Measurements from ENCODE around the gene FOXN3.

The FOXN3 gene

DNA sequence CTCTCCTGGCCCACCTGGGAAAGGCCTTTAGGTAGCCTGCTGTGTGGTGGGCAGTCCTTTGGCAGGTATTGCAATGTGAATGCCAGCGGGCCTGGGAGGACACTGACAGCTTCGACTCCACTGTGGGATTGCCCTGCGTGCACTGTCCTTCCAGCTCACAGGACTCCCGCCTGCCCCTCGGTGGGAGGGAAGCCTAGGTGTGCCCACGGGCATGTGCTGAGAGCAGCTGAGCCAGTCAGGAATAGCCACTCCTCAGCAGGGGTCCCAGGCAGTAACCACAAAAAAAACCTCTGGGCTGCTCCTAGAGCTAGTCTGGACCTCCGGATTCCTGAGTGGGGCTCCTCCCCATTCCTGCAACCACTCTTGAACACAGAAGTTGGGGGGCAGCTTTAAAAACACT is 278.2 kb downstream of the FOXN3 start:
- no peak overlapping the region for H3K4me3 ChIP-seq (ENCODE audit: insufficient read length, low read depth)
- H3K4me1 ChIP-seq (ENCODE audit: insufficient read depth, insufficient read length), result peaks cover 13% of the 10 kb centered on the region
- TF ChIP-seq SUZ12 (IDR thresholded peaks at IDR 0.05; ENCODE audit: extremely low read depth, insufficient read depth, insufficient read length) (no peak), YY1 (IDR thresholded peaks at IDR 0.05; ENCODE audit: insufficient read depth, insufficient read length) (no peak), ZNF274 (IDR thresholded peaks at IDR 0.05; ENCODE audit: low read depth, low read length) (no peak)
- peaks cover 13% of the 10 kb centered on the region; the same call in 1 of the 2 replicates for H3K9me3 ChIP-seq (ENCODE audit: insufficient read depth, low read length)
- no peaks in the 10 kb centered on the region for H3K27me3 ChIP-seq (ENCODE audit: insufficient read depth, insufficient read length)
- no peak for DNase-seq (ENCODE audit: low read depth, low spot score)
- no peaks in the 10 kb centered on the region for H3K36me3 ChIP-seq (ENCODE audit: insufficient read depth, insufficient read length, low read length)
- H3K9ac ChIP-seq (ENCODE audit: insufficient read length, low read depth), result no peak overlapping the region

GRCh38 chr14:89137526-89138163 is 279.4 kb downstream of the FOXN3 start:
- H3K27me3 ChIP-seq (ENCODE audit: insufficient read depth, insufficient read length), result no peaks in the 10 kb centered on the region
- no peak overlapping the region for H3K4me3 ChIP-seq (ENCODE audit: insufficient read length, low read depth)
- H3K9me3 ChIP-seq (ENCODE audit: insufficient read depth, low read length), result peaks cover 13% of the 10 kb centered on the region; the same call in 1 of the 2 replicates
- no peak for TF ChIP-seq YY1 (IDR thresholded peaks at IDR 0.05; ENCODE audit: insufficient read depth, insufficient read length)
- no peak for TF ChIP-seq ZNF274 (IDR thresholded peaks at IDR 0.05; ENCODE audit: low read depth, low read length)
- no peak for TF ChIP-seq SUZ12 (IDR thresholded peaks at IDR 0.05; ENCODE audit: extremely low read depth, insufficient read depth, insufficient read length)
- H3K4me1 ChIP-seq (ENCODE audit: insufficient read depth, insufficient read length), result peaks cover 13% of the 10 kb centered on the region
- no peak overlapping the region for H3K9ac ChIP-seq (ENCODE audit: insufficient read length, low read depth)
- DNase-seq (ENCODE audit: low read depth, low spot score), result no peak
- no peaks in the 10 kb centered on the region for H3K36me3 ChIP-seq (ENCODE audit: insufficient read depth, insufficient read length, low read length)

DNA sequence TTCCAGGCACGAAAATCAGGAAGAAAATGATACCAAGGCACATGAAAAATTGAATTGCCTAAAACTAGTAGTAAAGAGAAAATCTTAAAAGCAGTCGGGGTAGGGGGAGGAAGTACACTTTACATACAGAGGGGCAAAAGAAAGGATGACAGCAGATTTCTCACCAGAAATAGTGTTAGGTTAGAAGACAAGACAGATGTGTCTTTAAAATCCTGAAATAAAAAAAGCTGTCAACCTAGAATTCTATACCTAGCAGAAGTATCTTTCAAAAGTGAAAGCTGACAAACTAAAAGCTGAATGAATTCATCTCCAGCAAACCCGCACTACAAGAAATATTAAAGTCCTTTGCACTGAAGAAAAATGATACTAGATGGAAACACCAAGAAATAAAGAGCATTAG is 280.4 kb downstream of the FOXN3 start:
- TF ChIP-seq ZNF274 (IDR thresholded peaks at IDR 0.05; ENCODE audit: low read depth, low read length) (no peak), YY1 (IDR thresholded peaks at IDR 0.05; ENCODE audit: insufficient read depth, insufficient read length) (no peak), SUZ12 (IDR thresholded peaks at IDR 0.05; ENCODE audit: extremely low read depth, insufficient read depth, insufficient read length) (no peak)
- Histone ChIP-seq H3K4me1 (ENCODE audit: insufficient read depth, insufficient read length) (peaks cover 13% of the 10 kb centered on the region), H3K9ac (ENCODE audit: insufficient read length, low read depth) (no peak overlapping the region), H3K27me3 (ENCODE audit: insufficient read depth, insufficient read length) (no peaks in the 10 kb centered on the region), H3K9me3 (ENCODE audit: insufficient read depth, low read length) (peaks cover 13% of the 10 kb centered on the region; the same call in 1 of the 2 replicates), H3K36me3 (ENCODE audit: insufficient read depth, insufficient read length, low read length) (no peaks in the 10 kb centered on the region), H3K4me3 (ENCODE audit: insufficient read length, low read depth) (no peak overlapping the region)
- DNase-seq (ENCODE audit: low read depth, low spot score), result no peak

- H3K4me1 ChIP-seq (ENCODE audit: insufficient read depth, insufficient read length), result peaks cover 11% of the 10 kb centered on the region
- TF ChIP-seq SUZ12 (IDR thresholded peaks at IDR 0.05; ENCODE audit: extremely low read depth, insufficient read depth, insufficient read length) (no peak), ZNF274 (IDR thresholded peaks at IDR 0.05; ENCODE audit: low read depth, low read length) (no peak), YY1 (IDR thresholded peaks at IDR 0.05; ENCODE audit: insufficient read depth, insufficient read length) (no peak)
- no peaks in the 10 kb centered on the region for H3K27me3 ChIP-seq (ENCODE audit: insufficient read depth, insufficient read length)
- no peak for DNase-seq (ENCODE audit: low read depth, low spot score)
- no peak overlapping the region for H3K9ac ChIP-seq (ENCODE audit: insufficient read length, low read depth)
- no peaks in the 10 kb centered on the region for H3K36me3 ChIP-seq (ENCODE audit: insufficient read depth, insufficient read length, low read length)
- no peak overlapping the region for H3K4me3 ChIP-seq (ENCODE audit: insufficient read length, low read depth)
- peaks cover 13% of the 10 kb centered on the region; the same call in 1 of the 2 replicates for H3K9me3 ChIP-seq (ENCODE audit: insufficient read depth, low read length)
These were observed 282.4 kb downstream of the FOXN3 start for GRCh38 chr14:89134640-89135039.

- no peaks in the 10 kb centered on the region for H3K36me3 ChIP-seq (ENCODE audit: insufficient read depth, insufficient read length, low read length)
- no peaks in the 10 kb centered on the region for H3K27me3 ChIP-seq (ENCODE audit: insufficient read depth, insufficient read length)
- TF ChIP-seq SUZ12 (IDR thresholded peaks at IDR 0.05; ENCODE audit: extremely low read depth, insufficient read depth, insufficient read length), result no peak
- no peak for TF ChIP-seq YY1 (IDR thresholded peaks at IDR 0.05; ENCODE audit: insufficient read depth, insufficient read length)
- no peak overlapping the region for H3K9ac ChIP-seq (ENCODE audit: insufficient read length, low read depth)
- H3K4me1 ChIP-seq (ENCODE audit: insufficient read depth, insufficient read length), result peaks cover 2% of the 10 kb centered on the region
- peaks cover under 1% of the 10 kb centered on the region; the same call in 1 of the 2 replicates for H3K9me3 ChIP-seq (ENCODE audit: insufficient read depth, low read length)
- no peak overlapping the region for H3K4me3 ChIP-seq (ENCODE audit: insufficient read length, low read depth)
- DNase-seq (ENCODE audit: low read depth, low spot score), result no peak
These were observed 285.9 kb downstream of the FOXN3 start for GRCh38 chr14:89131004-89131750.

DNA sequence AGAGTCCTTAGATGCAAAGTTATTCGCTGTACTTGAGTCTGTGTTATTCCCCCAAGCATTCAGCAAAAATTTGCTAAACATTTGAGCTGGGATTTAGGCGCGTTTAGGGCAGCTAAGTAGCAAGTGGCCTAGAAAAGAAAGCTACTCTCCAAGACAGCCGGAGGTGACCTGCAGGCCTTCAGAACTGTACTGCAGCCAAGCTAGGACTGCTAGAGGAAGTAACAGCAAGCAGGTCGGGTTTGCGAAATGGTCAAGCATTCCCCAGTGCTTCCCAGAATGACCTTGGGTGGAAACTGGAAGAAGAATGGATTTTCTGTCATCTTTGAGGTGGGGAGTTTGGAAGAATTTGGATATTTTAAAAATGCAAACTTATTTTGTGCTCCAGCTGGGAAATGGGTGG is 287.5 kb downstream of the FOXN3 start:
- Histone ChIP-seq H3K36me3 (ENCODE audit: insufficient read depth, insufficient read length, low read length) (no peaks in the 10 kb centered on the region), H3K27me3 (ENCODE audit: insufficient read depth, insufficient read length) (no peaks in the 10 kb centered on the region), H3K9ac (ENCODE audit: insufficient read length, low read depth) (no peak overlapping the region), H3K4me3 (ENCODE audit: insufficient read length, low read depth) (no peak overlapping the region), H3K9me3 (ENCODE audit: insufficient read depth, low read length) (no peaks in the 10 kb centered on the region), H3K4me1 (ENCODE audit: insufficient read depth, insufficient read length) (peaks cover 1% of the 10 kb centered on the region)
- DNase-seq (ENCODE audit: low read depth, low spot score), result no peak
- TF ChIP-seq ZNF274 (IDR thresholded peaks at IDR 0.05; ENCODE audit: low read depth, low read length), result no peak
- no peak for TF ChIP-seq YY1 (IDR thresholded peaks at IDR 0.05; ENCODE audit: insufficient read depth, insufficient read length)
- no peak for TF ChIP-seq SUZ12 (IDR thresholded peaks at IDR 0.05; ENCODE audit: extremely low read depth, insufficient read depth, insufficient read length)

- no peaks in the 10 kb centered on the region for H3K9me3 ChIP-seq (ENCODE audit: insufficient read depth, low read length)
- H3K36me3 ChIP-seq (ENCODE audit: insufficient read depth, insufficient read length, low read length), result no peaks in the 10 kb centered on the region
- TF ChIP-seq ZNF274 (IDR thresholded peaks at IDR 0.05; ENCODE audit: low read depth, low read length), result no peak
- TF ChIP-seq YY1 (IDR thresholded peaks at IDR 0.05; ENCODE audit: insufficient read depth, insufficient read length), result no peak
- H3K4me1 ChIP-seq (ENCODE audit: insufficient read depth, insufficient read length), result no peaks in the 10 kb centered on the region
- no peak overlapping the region for H3K9ac ChIP-seq (ENCODE audit: insufficient read length, low read depth)
- no peak for DNase-seq (ENCODE audit: low read depth, low spot score)
- no peak overlapping the region for H3K4me3 ChIP-seq (ENCODE audit: insufficient read length, low read depth)
- no peaks in the 10 kb centered on the region for H3K27me3 ChIP-seq (ENCODE audit: insufficient read depth, insufficient read length)
These were observed 288.6 kb downstream of the FOXN3 start for GRCh38 chr14:89128311-89129026.

Measured in NT2/D1 (cell line).